H9 (cell line): ENCODE data around the gene FAM78A. TPM values are rescaled to one million over a fixed set of nuclear protein-coding genes. Genes with fewer than 3 reads are reported as not detected.
A peak's percentile ranks its signal among the peaks of the same experiment; 100 is the strongest.

Source experiments
- DNase-seq: peaks from one replicate; pipeline ENCODE4 v3.0.0-alpha.2; 2017
- H2AFZ ChIP-seq: one replicate; pipeline ENCODE4 v1.6.1; 2013; ENCODE audit warnings: mild to moderate bottlenecking, low read length, control low read depth, moderate library complexity
- H2AK5ac ChIP-seq: 2 replicates; pipeline ENCODE4 v1.6.1; 2013; ENCODE audit warnings: low read length, control low read depth, mixed read lengths; ENCODE audit not compliant: insufficient read length
- H2BK120ac ChIP-seq: one replicate; pipeline ENCODE4 v1.6.1; 2013; ENCODE audit warnings: low read depth, mild to moderate bottlenecking, low read length, control low read depth, inconsistent platforms; ENCODE audit not compliant: poor library complexity, severe bottlenecking
- H2BK12ac ChIP-seq: 2 replicates; pipeline ENCODE4 v1.6.1; 2013; ENCODE audit warnings: low read length, control low read depth, mixed read lengths, low read depth; ENCODE audit not compliant: insufficient read length
- H2BK15ac ChIP-seq: 2 replicates; pipeline ENCODE4 v1.6.1; 2013; ENCODE audit warnings: low read depth, low read length, control low read depth
- H2BK20ac ChIP-seq: one replicate; pipeline ENCODE4 v1.6.1; 2013; ENCODE audit warnings: low read depth, mild to moderate bottlenecking, low read length, control low read depth, inconsistent platforms; ENCODE audit not compliant: poor library complexity, severe bottlenecking
- H2BK5ac ChIP-seq: 2 replicates; pipeline ENCODE4 v1.6.1; 2013; ENCODE audit warnings: low read length, control low read depth, mixed read lengths; ENCODE audit not compliant: insufficient read length
- H3K14ac ChIP-seq: 2 replicates; pipeline ENCODE4 v1.6.1; 2013; ENCODE audit warnings: low read length, control low read depth; ENCODE audit not compliant: insufficient read depth
- H3K18ac ChIP-seq: 2 replicates; pipeline ENCODE4 v1.6.1; 2013; ENCODE audit warnings: low read depth, mild to moderate bottlenecking, mixed read lengths, low read length, control low read depth; ENCODE audit not compliant: insufficient read length
- H3K23ac ChIP-seq: 2 replicates; pipeline ENCODE4 v1.6.1; 2013; ENCODE audit warnings: low read length, control low read depth, mixed read lengths, low read depth; ENCODE audit not compliant: insufficient read length
- H3K23me2 ChIP-seq: 2 replicates; pipeline ENCODE4 v1.6.1; 2013; ENCODE audit warnings: low read depth, mild to moderate bottlenecking, mixed read lengths, low read length, control low read depth; ENCODE audit not compliant: insufficient read length, poor library complexity, severe bottlenecking
- H3K27ac ChIP-seq: 2 replicates; pipeline ENCODE4 v1.5.1; 2013; ENCODE audit warnings: low read length, control low read depth, mixed read lengths, low read depth; ENCODE audit not compliant: insufficient read length
- H3K27me3 ChIP-seq: 2 replicates; pipeline ENCODE4 v1.6.1; 2013; ENCODE audit warnings: low read length, control low read depth, inconsistent platforms; ENCODE audit not compliant: insufficient read depth
- H3K4ac ChIP-seq: 2 replicates; pipeline ENCODE4 v1.6.1; 2013; ENCODE audit warnings: low read depth, mild to moderate bottlenecking, control low read depth, inconsistent platforms, low read length, moderate library complexity
- H3K4me1 ChIP-seq: 2 replicates; pipeline ENCODE4 v1.6.1; 2013; ENCODE audit warnings: low read length, control low read depth, inconsistent platforms; ENCODE audit not compliant: insufficient read depth
- H3K4me2 ChIP-seq: 2 replicates; pipeline ENCODE4 v1.6.1; 2013; ENCODE audit warnings: low read length, control low read depth, mixed read lengths; ENCODE audit not compliant: insufficient read length, insufficient read depth
- H3K56ac ChIP-seq: 2 replicates; pipeline ENCODE4 v1.6.1; 2013; ENCODE audit warnings: low read depth, mild to moderate bottlenecking, mixed read lengths, low read length, control low read depth; ENCODE audit not compliant: insufficient read length
- H3K79me1 ChIP-seq: 2 replicates; pipeline ENCODE4 v1.6.1; 2013; ENCODE audit warnings: low read depth, mild to moderate bottlenecking, moderate library complexity, low read length, control low read depth, inconsistent platforms; ENCODE audit not compliant: insufficient read depth, poor library complexity, severe bottlenecking
- H3K79me2 ChIP-seq: 2 replicates; pipeline ENCODE4 v1.6.1; 2013; ENCODE audit warnings: low read length, control low read depth, inconsistent platforms; ENCODE audit not compliant: insufficient read depth
- H3K9ac ChIP-seq: 2 replicates; pipeline ENCODE4 v1.6.1; 2013; ENCODE audit warnings: low read length, control low read depth, mixed read lengths; ENCODE audit not compliant: insufficient read length; ENCODE audit errors: extremely low read depth
- H3K9me3 ChIP-seq: one replicate; pipeline ENCODE4 v1.6.1; 2013; ENCODE audit warnings: low read depth, low read length, inconsistent platforms; ENCODE audit not compliant: control insufficient read depth
- H3T11ph ChIP-seq: one replicate; pipeline ENCODE4 v1.6.1; 2013; ENCODE audit warnings: mild to moderate bottlenecking, low read length, control low read depth, inconsistent platforms
- H4K20me1 ChIP-seq: one replicate; pipeline ENCODE4 v1.6.1; 2013; ENCODE audit not compliant: control insufficient read depth, insufficient read length, insufficient read depth
- H4K5ac ChIP-seq: 2 replicates; pipeline ENCODE4 v1.6.1; 2013; ENCODE audit warnings: low read depth, mild to moderate bottlenecking, mixed read lengths, low read length, control low read depth; ENCODE audit not compliant: insufficient read length
- H4K8ac ChIP-seq: replicated peaks from 2 replicates; pipeline ENCODE4 v1.6.1; 2013; ENCODE audit warnings: low read length, control low read depth, mixed read lengths, low read depth; ENCODE audit not compliant: insufficient read length
- H4K91ac ChIP-seq: 2 replicates; pipeline ENCODE4 v1.6.1; 2013; ENCODE audit warnings: low read depth, mild to moderate bottlenecking, moderate library complexity, mixed read lengths, low read length, control low read depth; ENCODE audit not compliant: insufficient read length
- H3K27ac Mint-ChIP-seq, 3 experiments: 2 replicates in 2 of 3; 3 replicates in 1 of 3; pipeline ENCODE4 v1.8.0; 2020 to 2021; ENCODE audit warnings: mixed read lengths in 3 of 3, mild to moderate bottlenecking in 1 of 3, moderate library complexity in 1 of 3
- H3K27me3 Mint-ChIP-seq: 2 replicates; pipeline ENCODE4 v1.8.0; 2021; ENCODE audit warnings: low read depth, mild to moderate bottlenecking, moderate library complexity, mixed read lengths
- H3K36me3 Mint-ChIP-seq, 3 experiments: 2 replicates in 2 of 3; 3 replicates in 1 of 3; pipeline ENCODE4 v1.8.0; 2020 to 2021; ENCODE audit warnings: low read depth in 3 of 3, mixed read lengths in 3 of 3; ENCODE audit not compliant: insufficient read depth in 1 of 3
- H3K4me1 Mint-ChIP-seq, 2 experiments: 2 replicates each; pipeline ENCODE4 v1.8.0; 2020; ENCODE audit warnings: mixed read lengths in 2 of 2
- H3K4me3 Mint-ChIP-seq, 2 experiments: 2 replicates in 1 of 2; 3 replicates in 1 of 2; pipeline ENCODE4 v1.8.0; 2020 to 2021; ENCODE audit warnings: mild to moderate bottlenecking in 2 of 2, mixed read lengths in 2 of 2, moderate library complexity in 1 of 2
- H3K9me3 Mint-ChIP-seq, 2 experiments: 2 replicates in 1 of 2; 3 replicates in 1 of 2; pipeline ENCODE4 v1.8.0; 2020; ENCODE audit warnings: mild to moderate bottlenecking in 2 of 2, mixed read lengths in 2 of 2, moderate library complexity in 1 of 2
- CTCF ChIP-seq: fragments of 200-600 bp; sonication (generic); conservative IDR thresholded peaks from 3 replicates; pipeline ENCODE4 v1.8.0; 2021; ENCODE audit warnings: antibody characterized with exemption, mild to moderate bottlenecking
- whole genome bisulfite sequencing: extraction: QIAGEN DNeasy Blood & Tissue Kit; methylation state at CpG from one replicate; pipeline ENCODE4 v1.1.7; 2013; ENCODE audit warnings: missing lambda C conversion rate, low lambda C conversion rate, mixed read lengths; ENCODE audit not compliant: insufficient read length; ENCODE audit errors: extremely low coverage; 5-methylcytosine and 5-hydroxymethylcytosine counted together
- total RNA-seq: library from RNA; stranded (reverse); gene quantifications from 2 replicates; pipeline ENCODE4 v1.2.1, GENCODE V29; 2021

Gene FAM78A
- total RNA-seq, 1 experiment from 2014 or later, result 1.9 TPM

GRCh38 chr9:131282688-131283422, 6.5 kb upstream of the FAM78A start:
- Histone ChIP-seq H3K14ac (no peak overlapping the region), H3T11ph (no peak overlapping the region), H3K79me1 (no peaks in the 10 kb centered on the region), H2BK5ac (no peak overlapping the region), H3K27ac (no peak overlapping the region), H4K5ac (no peak overlapping the region), H4K20me1 (peaks cover 6% of the 10 kb centered on the region), H3K9me3 (no peaks in the 10 kb centered on the region), H3K4ac (no peak overlapping the region), H3K23ac (no peak overlapping the region), H4K8ac (no peak overlapping the region), H3K56ac (no peak overlapping the region), H2BK120ac (no peak overlapping the region), H4K91ac (no peak overlapping the region), H2BK20ac (no peak overlapping the region), H2AFZ (no peak overlapping the region), H3K4me1 (no peaks in the 10 kb centered on the region; the same call in 1 of the 2 replicates), H3K18ac (no peak overlapping the region), H2AK5ac (no peak overlapping the region), H3K4me2 (peak overlapping the region; percentile 34), H2BK12ac (no peak overlapping the region), H3K9ac (no peak overlapping the region), H3K23me2 (peaks cover 9% of the 10 kb centered on the region), H2BK15ac (no peak overlapping the region), H3K79me2 (no peaks in the 10 kb centered on the region), H3K27me3 (peaks cover 4% of the 10 kb centered on the region; the same call in 1 of the 2 replicates)
- Mint-ChIP-seq H3K27ac (peak overlapping the region in 1 of 3 experiments; percentile 88; a peak in 1 of 7 replicates), H3K4me1 (peaks cover 10 to 23% of the 10 kb centered on the region in 2 experiments), H3K4me3 (peak overlapping the region; percentile 44 to 76), H3K36me3 (no peaks in the 10 kb centered on the region; a peak in 1 of 7 replicates), H3K9me3 (no peaks in the 10 kb centered on the region; a peak in 2 of 5 replicates), H3K27me3 (peaks cover 56% of the 10 kb centered on the region)
- TF ChIP-seq CTCF, result no peak
- peak; percentile 80 for DNase-seq
- WGBS, result no CpG with 5 or more reads among the region's 61 CpGs
